Esophagus squamous epithelium (tissue), 5 donors: Measurements from ENCODE around the gene IL16. TPM values are rescaled to one million over a fixed set of nuclear protein-coding genes. Genes with fewer than 3 reads are reported as not detected.

ENCODE experiments used
- DNase-seq: peaks from one replicate; lab custom pipeline; 2025; lab: John Stamatoyannopoulos, UW
- H3K27ac ChIP-seq, 4 donors: fragments of 200-600 bp; sonication (generic); one replicate each; pipeline ENCODE4 v1.5.1; 2016 to 2019; ENCODE audit warnings: mild to moderate bottlenecking in 1 of 4
- H3K27me3 ChIP-seq, 4 donors: fragments of 200-600 bp; sonication (generic); 1 replicate in 3 of 4; 2 replicates in 1 of 4; pipeline versions ENCODE4 v1.5.1 to v1.6.0; 2017 to 2021; ENCODE audit warnings: antibody characterized with exemption in 1 of 4
- H3K36me3 ChIP-seq, 3 donors: fragments of 200-600 bp; sonication (generic); one replicate each; pipeline ENCODE4 v1.5.1; 2016 to 2019
- H3K4me1 ChIP-seq, 3 donors: fragments of 200-600 bp; sonication (generic); one replicate each; pipeline ENCODE4 v1.5.1; 2017 to 2019
- H3K4me3 ChIP-seq, 4 donors: fragments of 200-600 bp; sonication (generic); 1 replicate in 3 of 4; 2 replicates in 1 of 4; pipeline ENCODE4 v1.5.1; 2016 to 2019; ENCODE audit warnings: mild to moderate bottlenecking in 2 of 4, moderate library complexity in 1 of 4
- H3K9me3 ChIP-seq, 3 donors: fragments of 200-600 bp; sonication (generic); one replicate each; pipeline ENCODE4 v1.5.1; 2016 to 2019
- POLR2A ChIP-seq, 4 donors: fragments of 450-650 bp; IDR thresholded peaks; one replicate each; pipeline ENCODE4 v1.6.1; 2017; ENCODE audit warnings: antibody characterized with exemption in 4 of 4, mild to moderate bottlenecking in 4 of 4, moderate library complexity in 3 of 4
- WGBS, 2 donors: methylation state at CpG; one replicate each; pipeline ENCODE4 v1.1.5; 2018; 5-methylcytosine and 5-hydroxymethylcytosine counted together
- intact Hi-C: fragments of 100-400 bp; cut with DNase I; formaldehyde crosslinking; loops from one replicate; pipeline ENCODE4 v1.15.0; 2022
- total RNA-seq, 4 donors: library from RNA; depleted of rRNA; stranded (reverse); fragments of >200 nt; gene quantifications; one replicate each; pipeline ENCODE4 v1.1.0, GENCODE V29; 2016
- TF ChIP-seq, protein P1 (sequence below), 6 experiments: fragments of 450-650 bp in 4 of 6; fragments of 200-600 bp in 2 of 6; sonication (generic) in 2 of 6; IDR thresholded peaks; one replicate each; pipeline ENCODE4 v1.5.1; 2016 to 2019; ENCODE audit warnings: antibody characterized with exemption in 6 of 6, mild to moderate bottlenecking in 4 of 6, moderate library complexity in 4 of 6
- donor health status: DM: yes; HTN: yes; CAD: no.

The IL16 gene
- total RNA-seq, 4 donors from 2014 or later: 2.3 to 20.0 (median 4.6) TPM

GRCh38 chr15:81184188-81184587 is 12.5 kb upstream of the IL16 start:
- no peak for DNase-seq
- TF ChIP-seq POLR2A (IDR thresholded peaks at IDR 0.05): no peak
- TF ChIP-seq, protein P1, sequence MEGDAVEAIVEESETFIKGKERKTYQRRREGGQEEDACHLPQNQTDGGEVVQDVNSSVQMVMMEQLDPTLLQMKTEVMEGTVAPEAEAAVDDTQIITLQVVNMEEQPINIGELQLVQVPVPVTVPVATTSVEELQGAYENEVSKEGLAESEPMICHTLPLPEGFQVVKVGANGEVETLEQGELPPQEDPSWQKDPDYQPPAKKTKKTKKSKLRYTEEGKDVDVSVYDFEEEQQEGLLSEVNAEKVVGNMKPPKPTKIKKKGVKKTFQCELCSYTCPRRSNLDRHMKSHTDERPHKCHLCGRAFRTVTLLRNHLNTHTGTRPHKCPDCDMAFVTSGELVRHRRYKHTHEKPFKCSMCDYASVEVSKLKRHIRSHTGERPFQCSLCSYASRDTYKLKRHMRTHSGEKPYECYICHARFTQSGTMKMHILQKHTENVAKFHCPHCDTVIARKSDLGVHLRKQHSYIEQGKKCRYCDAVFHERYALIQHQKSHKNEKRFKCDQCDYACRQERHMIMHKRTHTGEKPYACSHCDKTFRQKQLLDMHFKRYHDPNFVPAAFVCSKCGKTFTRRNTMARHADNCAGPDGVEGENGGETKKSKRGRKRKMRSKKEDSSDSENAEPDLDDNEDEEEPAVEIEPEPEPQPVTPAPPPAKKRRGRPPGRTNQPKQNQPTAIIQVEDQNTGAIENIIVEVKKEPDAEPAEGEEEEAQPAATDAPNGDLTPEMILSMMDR (IDR thresholded peaks at IDR 0.05): no peak
- Histone ChIP-seq H3K4me3 (peak overlapping the region in 3 of 4 donors; percentile 32 to 60 (median 36)), H3K9me3 (no peaks in the 10 kb centered on the region), H3K27ac (peak overlapping the region; percentile 30 to 83 (median 56)), H3K36me3 (no peaks in the 10 kb centered on the region), H3K27me3 (peaks cover 0 to 43% (median 0%) of the 10 kb centered on the region in 4 donors), H3K4me1 (peaks cover 0 to 8% (median 0%) of the 10 kb centered on the region in 3 donors)
- 31 to 38% methylated on average over 2 to 3 of the region's 5 CpGs for WGBS, 2 donors
- intact Hi-C loops: no loop called here

DNA sequence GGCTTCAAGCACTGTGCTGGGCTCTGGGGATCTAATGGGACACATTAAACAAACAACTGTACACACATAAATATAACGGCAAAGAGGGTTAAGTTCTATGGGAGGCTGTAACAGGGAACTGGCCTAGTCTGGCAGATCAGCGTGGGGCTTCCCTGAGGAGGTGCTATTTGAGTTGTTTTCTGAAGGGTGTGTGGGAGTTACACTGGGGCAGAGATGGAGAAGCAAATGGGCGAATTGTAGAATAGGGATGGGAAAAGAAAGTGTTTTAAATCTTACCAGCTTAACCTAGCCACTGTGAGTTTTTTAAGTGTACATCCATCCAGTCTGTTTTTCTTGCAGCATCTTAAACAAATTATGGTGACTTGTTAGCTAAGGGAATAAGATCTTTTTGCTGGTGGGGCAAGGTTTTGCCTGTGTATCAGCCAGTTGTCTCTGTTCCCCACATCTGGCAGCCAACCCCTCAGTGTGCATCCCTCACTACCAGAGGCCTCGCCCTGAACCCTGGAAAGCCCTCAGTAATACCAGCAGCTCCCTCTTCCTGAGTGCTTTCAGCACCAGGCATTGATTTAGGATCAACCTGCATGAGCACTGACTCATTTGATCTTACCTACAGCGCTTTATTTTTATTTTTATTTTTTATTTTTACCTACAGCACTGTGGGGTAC is 10.9 kb upstream of the IL16 start:
- no peak for DNase-seq
- H3K27me3 ChIP-seq: peaks cover 0 to 39% (median 0%) of the 10 kb centered on the region in 4 donors
- H3K9me3 ChIP-seq: no peaks in the 10 kb centered on the region
- no peaks in the 10 kb centered on the region for H3K36me3 ChIP-seq
- peak overlapping the region in 3 of 4 donors; percentile 44 to 65 (median 50) for H3K27ac ChIP-seq
- peaks cover 5 to 18% (median 11%) of the 10 kb centered on the region in 3 donors for H3K4me1 ChIP-seq
- WGBS, 2 donors: 71 to 82% methylated on average over 5 of the region's 5 CpGs
- TF ChIP-seq POLR2A (IDR thresholded peaks at IDR 0.05): no peak
- TF ChIP-seq, protein P1 (IDR thresholded peaks at IDR 0.05): no peak
- intact Hi-C loops: no loop called here
- H3K4me3 ChIP-seq: no peak overlapping the region

- no peaks in the 10 kb centered on the region for H3K36me3 ChIP-seq
- intact Hi-C loops: no loop called here
- H3K27me3 ChIP-seq: peaks cover 0 to 14% (median 0%) of the 10 kb centered on the region in 4 donors
- no peak overlapping the region for H3K4me3 ChIP-seq
- no peak for DNase-seq
- H3K27ac ChIP-seq: peak overlapping the region in 2 of 4 donors; percentile 31 to 73
- 86% methylated on average over 8 of the region's 8 CpGs for WGBS, 2 donors
- H3K4me1 ChIP-seq: peaks cover 5 to 12% (median 11%) of the 10 kb centered on the region in 3 donors
- no peaks in the 10 kb centered on the region for H3K9me3 ChIP-seq
- no peak for TF ChIP-seq POLR2A (IDR thresholded peaks at IDR 0.05)
- TF ChIP-seq, protein P1 (IDR thresholded peaks at IDR 0.05): no peak
Measured at GRCh38 chr15:81188354-81188753, 8.3 kb upstream of the IL16 start.

- intact Hi-C loops: no loop called here
- Histone ChIP-seq H3K27me3 (peaks cover 0 to 4% (median 0%) of the 10 kb centered on the region in 4 donors), H3K36me3 (no peaks in the 10 kb centered on the region), H3K4me3 (no peak overlapping the region), H3K27ac (peak overlapping the region in 3 of 4 donors; percentile 69 to 84 (median 73)), H3K4me1 (peaks cover 5 to 12% (median 11%) of the 10 kb centered on the region in 3 donors), H3K9me3 (no peaks in the 10 kb centered on the region)
- no peak for DNase-seq
- WGBS, 2 donors: 24 to 54% methylated on average over 11 of the region's 11 CpGs
- no peak for TF ChIP-seq POLR2A (IDR thresholded peaks at IDR 0.05)
- TF ChIP-seq, protein P1 (IDR thresholded peaks at IDR 0.05): no peak
Measured at GRCh38 chr15:81189583-81190283, 6.9 kb upstream of the IL16 start.
